GM18505 (cell line): Measurements from ENCODE around the gene WDR70.
"Not testable (repeated sequence)": the region's sequence is repeated elsewhere in the genome, so short reads cannot be mapped to it uniquely, and the experiment has no call there.

Experiments
- ATAC-seq: cut with Tn5 transposase; IDR thresholded peaks from one replicate; pipeline ENCODE4 v1.9.1; 2021; ENCODE audit not compliant: unreplicated experiment
- POLR2A ChIP-seq: IDR thresholded peaks from 4 replicates; pipeline ENCODE4 v1.6.1; 2011; ENCODE audit warnings: borderline replicate concordance; ENCODE audit not compliant: insufficient read depth, insufficient read length; ENCODE audit errors: extremely low read depth

WDR70 gene

DNA sequence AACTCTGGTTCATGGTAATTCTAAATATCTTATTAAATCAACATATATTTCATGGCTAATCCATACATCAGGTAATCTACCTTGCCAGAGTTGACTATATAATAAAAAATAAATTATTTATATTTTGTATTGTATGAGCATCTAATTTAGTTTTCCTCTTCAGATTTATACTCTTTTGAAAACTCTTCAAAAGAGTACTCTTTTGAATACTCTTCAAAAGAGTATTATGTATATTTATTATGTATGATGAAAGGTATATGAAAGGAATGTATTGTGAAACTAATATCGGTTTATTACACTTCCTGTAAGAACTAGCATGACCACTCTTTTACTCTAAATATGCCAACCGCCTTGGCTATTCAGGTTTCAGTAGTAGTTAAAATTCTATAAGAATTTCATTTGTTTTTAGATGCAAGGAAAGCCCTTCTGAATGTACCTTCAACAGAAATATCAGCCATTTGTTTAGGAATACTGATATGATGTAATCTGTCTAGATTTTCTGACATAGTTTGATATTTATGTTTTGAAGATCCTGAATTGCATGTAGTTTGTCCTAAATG, 178.7 kb downstream of the WDR70 start:
- no peak for ATAC-seq
- no peak for TF ChIP-seq POLR2A

GRCh38 chr5:37565062-37565670, 186.0 kb downstream of the WDR70 start:
- TF ChIP-seq POLR2A: no peak
- no peak for ATAC-seq

GRCh38 chr5:37567566-37567965, 188.4 kb downstream of the WDR70 start:
- TF ChIP-seq POLR2A: no peak
- no peak for ATAC-seq

GRCh38 chr5:37568018-37568753, 189.1 kb downstream of the WDR70 start:
- no peak for TF ChIP-seq POLR2A
- ATAC-seq: no peak

GRCh38 chr5:37568893-37569292, 189.8 kb downstream of the WDR70 start:
- ATAC-seq: no peak
- TF ChIP-seq POLR2A: no peak

DNA sequence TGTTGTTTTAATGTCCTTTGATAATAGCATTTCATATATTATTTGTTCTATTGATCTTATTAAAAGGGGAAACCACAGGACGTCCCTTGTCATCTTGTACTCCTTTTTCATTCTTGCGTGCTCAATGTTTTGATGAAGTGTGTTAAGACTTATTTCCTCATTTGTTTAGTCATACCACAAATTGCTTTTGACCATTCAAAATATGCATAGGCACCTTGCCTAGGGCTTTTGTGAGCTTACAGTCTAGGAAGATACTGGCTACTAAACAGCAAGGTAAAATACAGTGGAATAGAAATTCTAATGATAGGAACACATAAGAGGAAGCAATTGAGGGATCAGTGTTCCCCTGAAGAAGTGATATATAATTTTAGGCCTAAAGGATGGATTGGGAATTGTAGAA, 190.3 kb downstream of the WDR70 start:
- no peak for ATAC-seq
- no peak for TF ChIP-seq POLR2A

GRCh38 chr5:37570597-37570996, 191.5 kb downstream of the WDR70 start:
- TF ChIP-seq POLR2A: no peak
- ATAC-seq: no peak

- ATAC-seq: no peak
- TF ChIP-seq POLR2A: no peak
These were observed 192.9 kb downstream of the WDR70 start for GRCh38 chr5:37571985-37572384.

- no peak for ATAC-seq
These were observed 196.7 kb downstream of the WDR70 start for GRCh38 chr5:37575541-37576489.

DNA sequence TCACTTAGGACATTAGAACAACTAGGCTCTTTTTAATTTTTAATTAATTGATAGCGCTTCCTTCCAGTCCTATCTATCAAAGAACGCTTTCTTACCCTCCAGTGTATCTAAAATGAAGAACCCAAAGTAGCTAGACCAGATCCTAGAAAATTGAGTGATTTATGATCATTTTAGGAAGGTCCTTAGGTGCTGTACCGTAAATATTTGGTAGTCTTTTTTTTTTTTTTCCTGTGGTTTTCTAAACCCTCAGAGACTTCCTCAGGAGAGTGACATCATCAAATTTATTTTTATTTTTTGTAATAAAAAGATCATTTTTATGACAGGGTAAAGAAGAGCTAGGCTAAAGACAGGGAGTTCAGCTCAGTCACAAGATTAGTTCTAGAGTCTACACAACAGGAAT, 197.4 kb downstream of the WDR70 start:
- no peak for TF ChIP-seq POLR2A
- ATAC-seq: no peak

More at GRCh38 chr5:37575541-37576489, 196.7 kb downstream of the WDR70 start:
- TF ChIP-seq POLR2A: no peak

DNA sequence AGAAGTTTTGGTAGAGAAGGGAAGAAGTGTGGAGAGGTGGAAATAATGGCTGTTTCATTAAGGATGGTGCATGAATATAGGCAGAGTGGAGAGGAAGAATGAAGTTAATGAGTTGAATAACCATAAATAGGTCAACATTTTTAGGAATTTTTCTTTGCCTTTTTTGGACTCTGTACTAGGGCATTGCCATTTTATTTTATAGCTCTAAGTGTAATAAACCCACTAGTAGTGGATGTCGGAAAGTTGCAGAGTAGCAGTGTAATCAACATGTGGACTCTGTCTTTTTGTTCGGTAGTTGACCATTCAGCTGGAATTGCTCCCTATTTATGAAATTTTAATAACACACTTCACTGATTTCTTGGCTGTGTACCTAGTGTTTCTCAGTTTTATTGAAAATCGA, 199.1 kb downstream of the WDR70 start:
- no peak for TF ChIP-seq POLR2A
- ATAC-seq: no peak

DNA sequence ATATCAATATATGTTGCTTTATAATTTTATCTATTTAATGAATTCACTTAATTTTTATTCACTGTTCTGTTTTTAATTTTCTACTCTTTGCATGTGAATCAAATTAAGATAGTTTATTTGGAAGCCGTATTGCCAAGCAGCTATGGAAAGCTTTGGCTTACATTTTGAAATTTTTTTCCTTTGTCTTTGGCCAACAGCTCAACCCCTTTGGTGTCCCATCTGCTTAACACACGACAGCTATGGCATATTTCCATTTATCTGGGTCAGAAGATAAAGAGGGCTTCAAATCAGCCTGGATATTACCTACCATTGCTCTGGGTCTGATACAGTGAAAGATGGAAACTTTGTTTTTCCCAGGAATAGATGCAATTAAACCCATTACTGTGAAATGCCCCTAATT, 201.0 kb downstream of the WDR70 start:
- no peak for TF ChIP-seq POLR2A
- no peak for ATAC-seq

DNA sequence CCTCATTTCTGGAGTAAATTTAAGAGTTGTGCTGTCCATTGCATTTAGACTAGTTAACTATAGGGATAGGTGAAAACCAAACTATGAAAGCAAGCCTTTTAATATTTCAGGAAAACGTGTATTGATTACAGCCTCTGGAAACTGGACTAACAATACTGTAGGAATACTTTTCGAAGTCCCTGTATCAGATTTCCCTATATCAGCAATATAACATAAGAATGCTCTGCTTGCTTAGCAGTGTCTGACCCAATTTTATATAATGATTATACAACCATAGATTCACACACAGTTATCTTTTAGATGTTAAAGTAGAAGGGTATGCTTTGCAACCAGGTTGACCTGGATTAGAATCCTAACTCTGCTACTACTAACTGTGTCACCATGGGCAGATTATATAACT, 203.1 kb downstream of the WDR70 start:
- no peak for TF ChIP-seq POLR2A
- ATAC-seq: no peak

GRCh38 chr5:37593292-37593691, 214.2 kb downstream of the WDR70 start:
- not testable (repeated sequence) for ATAC-seq

GRCh38 chr5:37594864-37595263, 215.7 kb downstream of the WDR70 start:
- not testable (repeated sequence) for ATAC-seq
